Panc1 (cell line): ENCODE measurements around the gene SLC2A4RG.

Source experiments
- CTCF ChIP-seq: fragments of 450-650 bp; IDR thresholded peaks from 2 replicates; pipeline ENCODE4 v1.5.1; 2017; ENCODE audit warnings: mild to moderate bottlenecking
- POLR2AphosphoS5 ChIP-seq: IDR thresholded peaks from 2 replicates; pipeline ENCODE4 v1.6.1; 2012; ENCODE audit warnings: mild to moderate bottlenecking, low read depth, low read length, moderate library complexity
- TF ChIP-seq, protein P1 (sequence below), 2 experiments: IDR thresholded peaks; 2 replicates each; pipeline ENCODE4 v1.6.1; 2011 to 2012; ENCODE audit warnings: low read depth in 2 of 2, control low read depth in 1 of 2, low read length in 1 of 2, mild to moderate bottlenecking in 1 of 2, moderate library complexity in 1 of 2; ENCODE audit not compliant: insufficient read depth in 1 of 2

GRCh38 chr20:63712191-63712590 is 27.4 kb upstream of the SLC2A4RG start:
- TF ChIP-seq CTCF (no peak), POLR2AphosphoS5 (no peak)
- TF ChIP-seq, protein P1, sequence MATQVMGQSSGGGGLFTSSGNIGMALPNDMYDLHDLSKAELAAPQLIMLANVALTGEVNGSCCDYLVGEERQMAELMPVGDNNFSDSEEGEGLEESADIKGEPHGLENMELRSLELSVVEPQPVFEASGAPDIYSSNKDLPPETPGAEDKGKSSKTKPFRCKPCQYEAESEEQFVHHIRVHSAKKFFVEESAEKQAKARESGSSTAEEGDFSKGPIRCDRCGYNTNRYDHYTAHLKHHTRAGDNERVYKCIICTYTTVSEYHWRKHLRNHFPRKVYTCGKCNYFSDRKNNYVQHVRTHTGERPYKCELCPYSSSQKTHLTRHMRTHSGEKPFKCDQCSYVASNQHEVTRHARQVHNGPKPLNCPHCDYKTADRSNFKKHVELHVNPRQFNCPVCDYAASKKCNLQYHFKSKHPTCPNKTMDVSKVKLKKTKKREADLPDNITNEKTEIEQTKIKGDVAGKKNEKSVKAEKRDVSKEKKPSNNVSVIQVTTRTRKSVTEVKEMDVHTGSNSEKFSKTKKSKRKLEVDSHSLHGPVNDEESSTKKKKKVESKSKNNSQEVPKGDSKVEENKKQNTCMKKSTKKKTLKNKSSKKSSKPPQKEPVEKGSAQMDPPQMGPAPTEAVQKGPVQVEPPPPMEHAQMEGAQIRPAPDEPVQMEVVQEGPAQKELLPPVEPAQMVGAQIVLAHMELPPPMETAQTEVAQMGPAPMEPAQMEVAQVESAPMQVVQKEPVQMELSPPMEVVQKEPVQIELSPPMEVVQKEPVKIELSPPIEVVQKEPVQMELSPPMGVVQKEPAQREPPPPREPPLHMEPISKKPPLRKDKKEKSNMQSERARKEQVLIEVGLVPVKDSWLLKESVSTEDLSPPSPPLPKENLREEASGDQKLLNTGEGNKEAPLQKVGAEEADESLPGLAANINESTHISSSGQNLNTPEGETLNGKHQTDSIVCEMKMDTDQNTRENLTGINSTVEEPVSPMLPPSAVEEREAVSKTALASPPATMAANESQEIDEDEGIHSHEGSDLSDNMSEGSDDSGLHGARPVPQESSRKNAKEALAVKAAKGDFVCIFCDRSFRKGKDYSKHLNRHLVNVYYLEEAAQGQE (IDR thresholded peaks at IDR 0.05; ENCODE audit: insufficient read depth in 1 of 2, low read depth in 2 of 2, low read length in 1 of 2): no peak
